Globus pallidus (tissue), 1 donor: ENCODE results near the gene ISG15.

Source experiments
- DNase-seq: peaks from one replicate; pipeline ENCODE4 v3.0.0-alpha.2; 2015; ENCODE audit warnings: low spot score

ISG15 gene

GRCh38 chr1:1061682-1062345, 48.5 kb downstream of the ISG15 start:
- DNase-seq, result no peak

GRCh38 chr1:1062348-1063163, 49.3 kb downstream of the ISG15 start:
- DNase-seq, result no peak

GRCh38 chr1:1063261-1063944, 50.1 kb downstream of the ISG15 start:
- no peak for DNase-seq
